SK-MEL-5 (cell line): ENCODE measurements around the gene EYS. TPM values are rescaled to one million over a fixed set of nuclear protein-coding genes. Genes with fewer than 3 reads are reported as not detected.
A peak's percentile ranks its signal among the peaks of the same experiment; 100 is the strongest.

Experiments used
- DNase-seq: peaks from one replicate; pipeline ENCODE4 v3.0.0-alpha.2; 2016; ENCODE audit warnings: low read depth, low spot score
- in situ Hi-C: cut with HindIII; loops from 2 replicates; pipeline ENCODE4 v1.10.0; 2016; ENCODE audit warnings: low sequenced_read_pairs, high pct_unique_total_duplicates, low pct_unique_long_range_greater_than_20kb
- total RNA-seq: library from RNA; depleted of rRNA; stranded (reverse); fragments of >200 nt; shearing (Covaris generic); gene quantifications from 2 replicates; pipeline ENCODE4 v1.2.3, GENCODE V29; 2014

EYS gene
- total RNA-seq, 1 experiment from 2014 or later: 0.03 TPM

- in situ Hi-C loops: no loop called here
These were observed 930.7 kb downstream of the EYS start for GRCh38 chr6:64776359-64776758.

DNA sequence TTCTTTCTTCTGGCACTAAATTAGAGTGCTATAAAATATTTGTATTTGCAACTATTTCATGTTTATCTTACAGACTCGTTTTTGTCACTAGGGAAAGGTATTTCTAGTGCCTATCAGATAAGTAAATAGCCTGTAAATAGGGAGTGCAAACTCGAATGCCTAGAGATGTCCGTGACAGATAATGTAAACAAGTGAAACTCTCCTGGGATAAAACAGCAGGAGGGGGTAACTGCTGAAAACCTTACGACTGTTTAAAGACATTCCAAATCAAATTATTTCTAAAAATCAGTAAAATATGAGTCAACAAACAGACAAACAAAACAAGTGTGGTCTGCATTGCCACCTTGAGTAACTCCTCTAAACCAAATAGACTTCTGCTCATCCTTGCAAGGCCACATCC, 932.1 kb downstream of the EYS start:
- in situ Hi-C loops: no loop called here
- no peak for DNase-seq

More at GRCh38 chr6:64776359-64776758, 930.7 kb downstream of the EYS start:
- DNase-seq: no peak

GRCh38 chr6:64750910-64751309, 956.1 kb downstream of the EYS start:
- in situ Hi-C loops: no loop called here
- no peak for DNase-seq

GRCh38 chr6:64737418-64737817, 969.6 kb downstream of the EYS start:
- in situ Hi-C loops: no loop called here
- no peak for DNase-seq

DNA sequence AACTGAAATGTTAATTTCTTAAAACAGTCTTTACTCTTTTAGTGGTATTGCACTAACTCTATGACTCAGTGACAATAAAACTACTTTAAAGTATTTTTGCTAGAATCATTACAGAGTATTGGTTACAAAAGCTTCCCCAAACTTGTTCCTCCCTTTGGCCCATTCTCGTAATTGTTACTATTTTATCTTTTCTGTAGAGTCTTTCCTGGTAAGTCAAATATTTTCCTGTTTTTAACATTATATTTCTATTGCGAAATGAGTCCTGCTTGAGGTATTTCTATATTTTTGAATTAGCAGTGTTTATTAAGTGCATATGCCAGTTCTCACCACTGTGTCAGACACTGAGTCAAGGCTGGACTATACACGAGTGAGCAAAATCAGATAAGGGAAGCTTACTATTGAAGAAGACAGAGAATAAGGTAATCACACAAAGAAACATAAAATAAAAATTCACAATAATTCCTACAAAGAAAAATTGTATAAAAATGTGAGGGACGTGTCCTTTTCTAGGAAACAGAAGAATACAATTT, 970.5 kb downstream of the EYS start:
- DNase-seq: no peak
- in situ Hi-C loops: no loop called here

- in situ Hi-C loops: no loop called here
These were observed 973.6 kb downstream of the EYS start for GRCh38 chr6:64733433-64733832.

GRCh38 chr6:64732888-64733287, 974.1 kb downstream of the EYS start:
- in situ Hi-C loops: no loop called here
- peak; percentile 57 for DNase-seq

More at GRCh38 chr6:64733433-64733832, 973.6 kb downstream of the EYS start:
- peak; percentile 14 for DNase-seq

GRCh38 chr6:64729522-64729921, 977.5 kb downstream of the EYS start:
- in situ Hi-C loops: no loop called here
- no peak for DNase-seq

- in situ Hi-C loops: no loop called here
- DNase-seq: no peak
These were observed 980.0 kb downstream of the EYS start for GRCh38 chr6:64727075-64727474.

- DNase-seq: no peak
- in situ Hi-C loops: no loop called here
These were observed 982.9 kb downstream of the EYS start for GRCh38 chr6:64724091-64724490.

DNA sequence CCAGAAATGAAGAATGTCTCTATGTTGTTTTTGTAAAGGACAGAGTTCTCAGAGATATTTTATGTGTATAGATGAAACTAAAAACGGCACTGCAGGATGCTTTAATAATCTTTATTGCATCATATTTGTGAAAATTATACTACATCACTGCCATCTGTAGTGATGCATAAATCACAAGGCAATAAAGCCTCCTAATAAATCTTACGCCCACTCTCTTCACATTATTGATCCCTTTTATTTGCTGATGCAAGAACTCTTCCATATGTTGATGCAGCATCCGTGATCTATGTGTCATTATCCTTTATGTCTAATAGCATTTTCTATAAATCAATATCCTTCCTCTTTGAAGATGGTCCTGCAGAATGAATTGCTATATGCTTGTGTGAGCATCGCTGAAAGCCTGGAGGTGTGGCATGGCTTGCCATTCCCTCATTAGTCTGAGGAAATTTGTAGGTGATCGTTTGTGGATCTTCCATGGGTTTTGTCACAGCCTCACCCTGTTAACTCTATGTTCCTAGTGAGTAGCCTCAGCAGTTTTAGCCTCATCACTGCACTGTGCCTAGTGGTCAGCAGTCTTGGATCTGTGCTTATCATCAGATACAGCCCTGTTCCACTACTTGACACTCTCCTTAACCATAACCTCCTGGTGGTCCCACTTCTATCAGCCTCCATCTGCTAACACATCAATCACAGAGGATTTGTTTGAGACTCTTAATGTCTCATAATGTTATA, 983.5 kb downstream of the EYS start:
- in situ Hi-C loops: no loop called here
- no peak for DNase-seq

DNA sequence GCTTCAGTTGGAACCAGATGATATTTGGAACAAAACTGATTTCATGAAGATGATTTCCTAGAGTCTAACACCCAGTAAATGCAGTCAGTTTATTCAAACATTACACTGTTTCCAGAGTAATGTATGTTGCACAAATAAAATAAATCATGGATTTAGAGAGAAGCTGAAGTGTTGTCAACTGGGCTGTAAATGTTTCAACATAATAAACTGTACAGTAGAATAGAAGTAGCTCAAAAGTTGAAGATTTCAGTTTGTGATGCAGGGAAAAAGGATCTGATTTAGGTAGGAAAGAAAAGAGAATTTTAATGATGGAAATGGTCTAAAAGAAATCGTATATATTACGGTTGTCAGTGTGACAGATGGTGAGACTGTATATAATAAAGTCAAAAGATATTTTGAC, 985.2 kb downstream of the EYS start:
- in situ Hi-C loops: no loop called here
- DNase-seq: no peak

DNA sequence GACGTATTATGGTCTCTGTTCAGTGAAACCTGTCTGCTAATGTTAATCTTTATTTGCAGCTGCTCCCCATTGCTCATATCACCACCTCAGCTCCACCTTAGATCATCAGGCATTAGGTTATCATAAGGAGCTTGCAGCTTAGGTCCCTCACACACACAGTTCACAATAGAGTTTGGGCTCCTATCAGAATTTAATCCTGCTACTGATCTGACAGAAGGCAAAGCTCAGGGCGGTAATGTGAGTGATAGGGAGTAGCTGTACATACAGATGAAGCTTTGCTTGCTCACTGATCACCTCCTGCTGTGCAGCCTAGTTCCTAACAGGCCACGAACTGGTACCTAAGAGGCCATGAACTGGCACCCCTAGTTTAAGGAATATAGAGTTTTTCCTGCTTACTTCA, 989.7 kb downstream of the EYS start:
- in situ Hi-C loops: no loop called here
- DNase-seq: no peak

- in situ Hi-C loops: no loop called here
These were observed 991.4 kb downstream of the EYS start for GRCh38 chr6:64715624-64716023.

GRCh38 chr6:64714073-64714472, 993.0 kb downstream of the EYS start:
- in situ Hi-C loops: no loop called here
- no peak for DNase-seq

More at GRCh38 chr6:64715624-64716023, 991.4 kb downstream of the EYS start:
- DNase-seq: no peak

DNA sequence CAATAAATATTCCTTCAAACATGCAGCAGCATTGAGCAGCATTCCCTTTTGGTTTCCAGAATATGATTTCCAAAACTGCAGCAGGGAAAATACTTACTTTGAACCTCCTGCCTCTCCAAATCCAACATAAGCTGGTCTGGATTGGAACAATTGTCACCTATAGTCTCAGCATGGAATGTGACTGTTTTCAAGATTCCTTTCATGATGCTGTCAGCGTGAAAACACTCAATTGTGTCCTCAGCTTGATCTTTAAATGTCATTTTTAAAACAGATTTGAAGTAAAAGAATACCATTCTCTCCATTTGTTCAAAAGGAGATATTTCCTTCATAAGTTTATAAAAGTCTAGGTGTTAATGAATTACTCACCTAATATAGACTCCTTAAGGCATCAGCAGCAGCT, 993.9 kb downstream of the EYS start:
- DNase-seq: no peak
- in situ Hi-C loops: no loop called here

- in situ Hi-C loops: no loop called here
- DNase-seq: no peak
These were observed 994.4 kb downstream of the EYS start for GRCh38 chr6:64712606-64713005.

DNA sequence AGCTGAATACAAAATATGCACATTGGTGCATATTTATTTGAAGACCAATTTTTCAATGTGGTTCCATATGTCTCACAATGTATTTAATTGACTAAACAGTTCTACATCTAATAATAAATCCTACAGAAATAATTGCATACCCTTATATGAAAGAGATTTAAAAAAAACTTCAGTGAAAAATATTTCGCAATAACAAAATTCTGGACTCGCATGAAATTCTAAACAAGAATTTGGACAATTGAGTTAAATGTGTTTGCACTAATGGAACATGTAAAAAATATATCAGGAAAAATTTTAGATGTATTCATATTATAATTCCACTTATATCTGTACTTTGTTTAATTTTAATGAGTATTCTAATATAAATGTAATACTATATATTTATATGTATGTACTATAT, 1003.1 kb downstream of the EYS start:
- no peak for DNase-seq
- in situ Hi-C loops: no loop called here

GRCh38 chr6:64696053-64696452, 1011.0 kb downstream of the EYS start:
- in situ Hi-C loops: no loop called here
- no peak for DNase-seq
